GM12875 (cell line): ENCODE results near the gene ARFGAP3.
"Not testable (repeated sequence)": the region's sequence is repeated elsewhere in the genome, so short reads cannot be mapped to it uniquely, and the experiment has no call there.

Source experiments
- H3K4me3 ChIP-seq: one replicate; pipeline ENCODE4 v1.5.1; 2011; ENCODE audit warnings: low read depth, low read length, control low read depth
- CTCF ChIP-seq: IDR thresholded peaks from 2 replicates; pipeline ENCODE4 v1.5.1; 2011; ENCODE audit warnings: low read depth, mild to moderate bottlenecking, control low read depth, inconsistent platforms, low read length, moderate library complexity, borderline replicate concordance; ENCODE audit not compliant: insufficient read depth

Gene ARFGAP3

GRCh38 chr22:42788021-42788420 lies 69.1 kb downstream of the ARFGAP3 start:
- H3K4me3 ChIP-seq: no peak overlapping the region
- TF ChIP-seq CTCF: no peak

- no peak for TF ChIP-seq CTCF
- no peak overlapping the region for H3K4me3 ChIP-seq
Observed at GRCh38 chr22:42787357-42787736, 69.7 kb downstream of the ARFGAP3 start.

GRCh38 chr22:42786606-42787356 lies 70.3 kb downstream of the ARFGAP3 start:
- no peak for TF ChIP-seq CTCF
- H3K4me3 ChIP-seq: no peak overlapping the region

- H3K4me3 ChIP-seq: no peak overlapping the region
- TF ChIP-seq CTCF: no peak
Observed at GRCh38 chr22:42785706-42786499, 71.2 kb downstream of the ARFGAP3 start.

- not testable (repeated sequence) for H3K4me3 ChIP-seq
Observed at GRCh38 chr22:42782306-42782705, 74.8 kb downstream of the ARFGAP3 start.

- TF ChIP-seq CTCF: peak; percentile 75
- no peak overlapping the region for H3K4me3 ChIP-seq
Observed at GRCh38 chr22:42780070-42780540, 77.0 kb downstream of the ARFGAP3 start.

- TF ChIP-seq CTCF: no peak
Observed at GRCh38 chr22:42777126-42777525, 79.9 kb downstream of the ARFGAP3 start.

More at GRCh38 chr22:42777126-42777525, 79.9 kb downstream of the ARFGAP3 start:
- no peak overlapping the region for H3K4me3 ChIP-seq
